ENCODE results near the gene ENKD1.
"Not testable (repeated sequence)": the region's sequence is repeated elsewhere in the genome, so short reads cannot be mapped to it uniquely, and the experiment has no call there.

ENKD1 gene

GRCh38 chr16:67693517-67694285 lies 27.2 kb upstream of the ENKD1 start:
- not testable (repeated sequence) for H3K27me3 Mint-ChIP-seq, H3K9me3 Mint-ChIP-seq, H3K4me1 Mint-ChIP-seq, H3K27ac Mint-ChIP-seq, DNase-seq, H3K4me3 Mint-ChIP-seq, ATAC-seq

DNA sequence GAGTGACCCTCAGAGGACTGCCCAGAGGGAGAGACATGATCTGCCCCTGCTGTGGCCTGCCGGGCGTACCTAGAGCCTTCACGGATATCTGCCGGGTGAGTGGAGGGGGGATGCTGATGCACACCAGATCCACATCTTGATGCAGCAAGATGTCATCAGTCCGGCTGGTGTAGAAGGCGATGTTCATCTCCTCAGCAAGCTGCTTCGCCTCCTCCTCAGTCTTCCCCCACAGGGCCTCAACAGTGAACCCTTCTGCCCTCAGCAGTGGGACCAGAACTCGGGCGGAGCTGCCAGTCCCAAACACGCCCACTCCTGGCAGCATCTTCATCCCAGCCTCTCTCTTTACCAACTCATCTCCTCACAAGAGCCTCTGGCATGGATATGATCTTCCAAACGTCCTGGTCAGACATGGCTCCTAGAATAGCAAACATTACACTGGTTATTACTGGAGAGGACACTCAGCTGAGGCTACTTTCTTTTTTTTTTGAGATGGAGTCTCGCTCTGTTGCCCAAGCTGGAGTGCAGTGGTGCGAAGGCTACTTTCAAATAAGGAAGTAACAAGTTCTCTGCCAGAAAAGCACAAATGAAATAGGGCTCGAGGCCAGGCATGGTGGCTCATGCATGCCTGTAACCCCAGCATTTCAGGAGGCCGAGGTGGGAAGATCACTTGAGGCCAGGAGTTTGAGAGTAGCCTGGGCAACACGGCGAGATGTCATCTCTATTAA lies 19.0 kb upstream of the ENKD1 start:
- ATAC-seq (no peak), DNase-seq (no peak)
- Mint-ChIP-seq H3K9me3 (no peaks in the 10 kb centered on the region), H3K4me1 (no peaks in the 10 kb centered on the region), H3K27ac (peak overlapping the region in 1 of 2 donors; percentile 63), H3K27me3 (no peaks in the 10 kb centered on the region), H3K4me3 (no peak overlapping the region)

GRCh38 chr16:67683767-67684166 lies 17.2 kb upstream of the ENKD1 start:
- DNase-seq, result no peak
- H3K27ac Mint-ChIP-seq, result no peak overlapping the region

DNA sequence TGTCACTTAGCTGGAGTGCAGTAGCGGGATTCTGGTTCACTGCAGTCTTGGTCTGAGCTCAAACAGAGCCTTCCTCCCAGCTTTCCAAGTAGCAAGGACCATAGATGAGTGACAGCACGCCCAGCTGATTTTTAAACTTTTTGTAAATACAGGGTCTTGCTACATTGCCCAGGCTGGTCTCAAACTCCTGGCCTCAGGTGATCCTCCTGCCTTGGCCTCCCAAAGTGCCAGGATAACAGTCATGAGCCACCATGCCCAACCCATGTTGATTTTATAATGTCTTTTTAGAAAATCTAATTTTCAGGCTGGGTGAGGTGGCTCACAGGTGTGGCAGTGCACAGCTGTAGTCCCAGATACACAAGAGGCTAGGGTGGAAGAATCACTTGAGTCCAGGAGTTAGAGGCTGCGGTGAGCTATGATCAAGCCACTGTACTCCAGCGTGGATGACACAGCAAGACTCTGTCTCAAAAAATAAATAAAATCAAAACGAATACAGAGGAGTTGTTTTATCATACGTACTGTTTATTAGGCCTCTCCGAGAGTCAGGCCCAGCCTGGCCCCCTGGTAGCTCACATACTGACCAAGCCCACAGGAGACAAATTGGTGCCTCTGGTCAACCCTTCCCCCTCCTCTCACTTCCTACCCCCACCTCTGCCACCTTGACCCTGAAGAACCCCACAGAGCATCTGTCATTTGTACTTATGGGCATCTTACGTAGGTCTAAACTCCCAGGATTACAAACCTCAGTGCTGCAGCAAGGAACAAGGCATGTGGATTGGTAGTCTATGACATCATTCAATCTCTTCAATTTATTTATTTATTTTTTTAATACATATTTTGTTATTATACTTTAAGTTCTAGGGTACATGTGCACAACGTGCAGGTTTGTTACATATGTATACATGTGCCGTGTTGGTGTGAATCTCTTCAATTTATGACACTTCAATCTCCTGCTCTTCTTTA lies 13.7 kb upstream of the ENKD1 start:
- ATAC-seq, result no peak
- Mint-ChIP-seq H3K27ac (peak overlapping the region in 1 of 2 donors; percentile 21), H3K9me3 (no peaks in the 10 kb centered on the region), H3K4me1 (no peaks in the 10 kb centered on the region), H3K27me3 (no peaks in the 10 kb centered on the region), H3K4me3 (no peak overlapping the region)
- DNase-seq, result no peak

More at GRCh38 chr16:67683767-67684166, 17.2 kb upstream of the ENKD1 start:
- no peaks in the 10 kb centered on the region for H3K27me3 Mint-ChIP-seq
- H3K4me3 Mint-ChIP-seq, result no peak overlapping the region
- ATAC-seq, result no peak
- no peaks in the 10 kb centered on the region for H3K4me1 Mint-ChIP-seq
- no peaks in the 10 kb centered on the region for H3K9me3 Mint-ChIP-seq

DNA sequence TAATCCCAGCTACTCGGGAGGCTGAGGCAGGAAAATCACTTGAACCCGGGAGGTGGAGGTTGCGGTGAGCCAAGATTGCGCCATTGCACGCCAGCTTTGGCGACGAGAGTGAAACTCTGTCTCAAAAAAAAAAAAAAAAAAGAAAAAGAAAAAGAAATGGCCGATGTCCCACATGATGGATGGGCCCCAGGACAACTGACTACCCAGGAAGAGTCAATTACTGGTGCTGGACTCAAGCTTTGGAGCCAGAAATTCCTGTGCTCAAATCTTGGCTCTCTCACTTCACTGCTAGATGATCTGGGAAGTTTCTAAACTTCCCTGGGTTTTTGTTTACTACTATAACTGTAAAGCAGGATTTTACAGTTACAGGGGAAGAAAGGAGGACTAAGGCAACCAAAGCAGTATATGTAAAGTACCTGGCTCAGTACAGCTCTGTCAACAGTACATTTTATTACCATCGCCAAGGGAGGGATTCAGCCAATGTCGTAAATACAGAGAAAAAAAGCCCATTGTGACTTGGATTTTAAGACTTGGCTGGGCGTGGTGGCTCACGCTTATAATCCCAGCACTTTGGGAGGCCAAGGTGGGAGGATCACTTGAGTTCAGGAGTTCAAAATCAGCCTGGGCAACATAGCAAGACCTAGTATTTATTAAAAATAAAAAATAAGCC lies 11.9 kb upstream of the ENKD1 start:
- Mint-ChIP-seq H3K27me3 (no peaks in the 10 kb centered on the region), H3K9me3 (no peaks in the 10 kb centered on the region), H3K4me3 (no peak overlapping the region), H3K27ac (no peak overlapping the region), H3K4me1 (peaks cover 12% of the 10 kb centered on the region)
- ATAC-seq (no peak), DNase-seq (no peak)

DNA sequence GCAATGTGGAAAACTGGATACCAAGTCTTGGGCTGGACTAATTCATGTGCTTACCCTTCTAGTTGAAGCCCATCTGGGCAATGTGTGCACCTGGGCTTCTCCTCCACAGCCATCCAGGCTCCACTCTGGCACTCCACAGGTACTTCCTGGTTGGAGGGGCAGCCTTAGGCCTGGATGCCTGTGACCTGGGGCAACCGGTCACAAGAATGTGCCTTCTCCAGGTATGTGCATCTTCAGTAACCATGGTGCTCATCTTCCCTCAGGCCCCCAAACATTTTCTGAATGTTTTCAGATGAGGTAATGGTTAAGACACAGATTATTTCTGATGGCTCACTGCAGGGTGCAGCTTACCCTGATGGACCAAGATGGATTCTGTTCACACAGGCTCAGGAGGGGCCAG lies 11.2 kb upstream of the ENKD1 start:
- H3K9me3 Mint-ChIP-seq, result no peaks in the 10 kb centered on the region
- ATAC-seq (no peak), DNase-seq (no peak)
- H3K27ac Mint-ChIP-seq, result no peak overlapping the region
- H3K4me3 Mint-ChIP-seq, result no peak overlapping the region
- H3K4me1 Mint-ChIP-seq, result peaks cover 12% of the 10 kb centered on the region
- no peaks in the 10 kb centered on the region for H3K27me3 Mint-ChIP-seq

DNA sequence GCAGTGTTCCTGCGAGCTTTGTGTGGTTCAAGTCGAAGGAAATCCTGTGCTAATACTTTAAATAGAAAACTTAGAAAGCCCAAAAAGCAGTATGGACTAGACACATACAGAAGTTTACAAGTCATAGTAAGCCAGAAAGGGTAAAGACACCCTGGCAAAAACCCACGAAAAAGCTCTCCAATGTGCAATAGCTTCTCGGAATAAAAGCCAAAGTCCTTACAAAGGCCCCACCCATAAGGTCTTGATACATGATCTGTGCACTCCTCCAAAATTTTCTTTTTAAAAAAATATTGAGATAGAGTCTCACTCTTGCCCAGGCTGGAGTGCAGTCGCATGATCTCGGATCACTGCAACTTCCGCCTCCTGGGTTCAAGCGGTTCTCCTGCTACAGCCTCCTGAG lies 10.4 kb upstream of the ENKD1 start:
- no peaks in the 10 kb centered on the region for H3K9me3 Mint-ChIP-seq
- H3K27me3 Mint-ChIP-seq, result no peaks in the 10 kb centered on the region
- ATAC-seq (no peak), DNase-seq (no peak)
- H3K4me1 Mint-ChIP-seq, result peaks cover 12% of the 10 kb centered on the region
- H3K27ac Mint-ChIP-seq, result no peak overlapping the region
- no peak overlapping the region for H3K4me3 Mint-ChIP-seq

DNA sequence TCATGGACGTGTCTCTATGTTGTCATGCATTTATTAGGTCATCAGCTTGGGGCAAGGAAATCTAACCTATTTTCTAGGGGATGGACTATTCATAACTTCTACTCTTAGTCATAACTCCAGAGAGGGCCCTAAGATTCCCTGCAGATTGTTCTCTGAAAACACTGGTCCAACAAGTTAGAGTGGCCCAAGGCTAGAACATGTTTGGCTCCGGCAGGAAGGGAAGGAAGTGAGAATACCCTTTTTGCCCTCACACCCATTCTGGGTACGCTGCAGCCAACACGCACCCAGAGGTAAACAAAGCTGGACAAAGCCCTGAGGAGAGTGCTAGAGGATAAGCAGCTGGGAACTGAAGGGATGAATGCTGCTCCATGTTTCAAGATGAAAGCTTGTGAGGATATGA lies 10.0 kb upstream of the ENKD1 start:
- H3K27ac Mint-ChIP-seq, result no peak overlapping the region
- H3K4me1 Mint-ChIP-seq, result peaks cover 12% of the 10 kb centered on the region
- ATAC-seq, result no peak
- H3K4me3 Mint-ChIP-seq, result no peak overlapping the region
- H3K9me3 Mint-ChIP-seq, result no peaks in the 10 kb centered on the region
- no peaks in the 10 kb centered on the region for H3K27me3 Mint-ChIP-seq
- no peak for DNase-seq

DNA sequence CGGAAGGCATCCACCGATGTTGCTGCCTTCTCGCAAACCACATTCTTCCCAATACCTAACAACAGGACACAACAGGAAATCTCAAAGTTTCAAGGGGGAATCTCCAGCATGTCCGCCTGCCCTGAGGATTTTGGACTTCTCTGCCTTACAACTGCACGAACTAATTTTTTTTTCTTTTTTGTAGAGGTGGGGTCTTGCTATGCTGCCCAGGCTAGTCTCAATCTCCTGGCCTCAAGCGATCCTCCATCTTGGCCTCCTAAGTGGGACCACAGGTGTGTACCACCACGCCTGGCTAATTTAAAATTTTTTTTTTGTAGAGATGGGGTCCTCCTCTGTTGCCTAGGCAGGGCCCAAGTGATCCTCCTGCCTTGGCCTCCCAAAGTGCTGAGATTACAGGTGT lies 9.4 kb upstream of the ENKD1 start:
- no peaks in the 10 kb centered on the region for H3K27me3 Mint-ChIP-seq
- H3K27ac Mint-ChIP-seq, result peak overlapping the region in 1 of 2 donors; percentile 6
- ATAC-seq (no peak), DNase-seq (no peak)
- H3K4me1 Mint-ChIP-seq, result peaks cover 12% of the 10 kb centered on the region
- no peak overlapping the region for H3K4me3 Mint-ChIP-seq
- no peaks in the 10 kb centered on the region for H3K9me3 Mint-ChIP-seq

DNA sequence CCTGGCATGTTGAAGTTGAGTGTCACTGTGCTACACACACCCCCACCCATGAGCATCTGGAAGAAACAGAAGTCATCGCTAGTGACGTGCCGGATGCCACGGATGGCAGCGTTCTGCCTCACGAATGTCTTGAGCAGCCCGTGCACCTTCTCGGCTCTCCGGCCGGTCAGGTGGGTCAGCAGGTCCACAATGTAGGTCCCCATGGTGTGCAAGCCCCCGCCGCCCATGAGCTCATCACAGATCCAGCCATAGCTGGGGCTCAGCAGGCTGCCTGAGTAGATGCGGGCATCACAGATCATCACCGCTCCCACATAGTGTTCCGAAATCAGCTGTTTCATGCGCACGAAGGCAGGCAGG lies 9.0 kb upstream of the ENKD1 start:
- no peak for ATAC-seq

GRCh38 chr16:67674851-67675578 lies 8.5 kb upstream of the ENKD1 start:
- ATAC-seq (peak; percentile 32), DNase-seq (no peak)
- Mint-ChIP-seq H3K4me1 (peaks cover 12% of the 10 kb centered on the region), H3K4me3 (no peak overlapping the region), H3K27me3 (no peaks in the 10 kb centered on the region), H3K27ac (peak overlapping the region in 1 of 2 donors; percentile 71), H3K9me3 (no peaks in the 10 kb centered on the region)

More for the DNA sequence above, 9.0 kb upstream of the ENKD1 start:
- Mint-ChIP-seq H3K27me3 (no peaks in the 10 kb centered on the region), H3K4me1 (peaks cover 12% of the 10 kb centered on the region), H3K4me3 (no peak overlapping the region), H3K9me3 (no peaks in the 10 kb centered on the region), H3K27ac (no peak overlapping the region)
- DNase-seq, result no peak

DNA sequence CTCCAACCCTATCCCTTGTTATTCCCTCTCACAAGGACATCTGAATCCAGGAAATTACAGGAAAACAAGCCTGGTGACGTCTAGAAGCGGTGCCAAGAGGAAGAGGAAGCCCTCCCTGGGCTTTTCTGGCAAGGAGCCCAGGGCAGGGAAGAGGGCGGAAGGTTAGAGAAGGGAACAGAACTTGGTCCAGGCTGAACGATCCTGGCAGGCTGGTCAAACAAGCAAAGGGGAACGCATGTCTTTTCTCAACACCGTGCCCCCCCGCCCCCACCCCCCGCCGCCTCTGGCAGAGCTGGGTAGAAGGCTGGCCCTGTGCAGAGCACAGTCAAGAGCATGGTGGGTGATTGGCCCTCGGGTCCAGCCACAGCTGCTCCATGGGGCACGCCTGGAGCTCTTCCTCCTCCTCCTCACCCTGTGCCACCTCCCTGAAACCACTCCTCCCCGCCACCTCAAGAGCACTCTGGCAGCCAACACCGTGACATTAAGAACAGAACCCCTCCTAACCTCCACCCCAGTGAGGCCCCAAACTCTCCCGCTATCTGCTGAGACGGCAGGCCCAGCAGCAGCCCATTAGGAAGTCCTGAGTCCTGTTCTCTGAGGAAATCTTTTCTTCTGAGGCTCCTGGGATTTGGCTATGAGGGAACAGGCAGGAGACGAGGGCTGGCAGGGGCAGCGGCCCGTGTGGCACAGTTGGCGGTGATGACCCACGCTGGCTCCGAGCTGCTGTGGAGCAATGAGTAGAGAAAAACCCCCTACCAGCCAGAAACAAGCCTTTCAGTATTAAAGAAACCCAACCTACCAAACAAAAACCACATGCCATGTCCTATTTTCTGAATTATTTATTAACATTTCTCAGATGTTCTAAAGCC lies 7.4 kb upstream of the ENKD1 start:
- Mint-ChIP-seq H3K4me1 (peaks cover 12% of the 10 kb centered on the region), H3K27ac (no peak overlapping the region), H3K27me3 (no peaks in the 10 kb centered on the region), H3K9me3 (no peaks in the 10 kb centered on the region), H3K4me3 (no peak overlapping the region)
- DNase-seq (no peak), ATAC-seq (no peak)

DNA sequence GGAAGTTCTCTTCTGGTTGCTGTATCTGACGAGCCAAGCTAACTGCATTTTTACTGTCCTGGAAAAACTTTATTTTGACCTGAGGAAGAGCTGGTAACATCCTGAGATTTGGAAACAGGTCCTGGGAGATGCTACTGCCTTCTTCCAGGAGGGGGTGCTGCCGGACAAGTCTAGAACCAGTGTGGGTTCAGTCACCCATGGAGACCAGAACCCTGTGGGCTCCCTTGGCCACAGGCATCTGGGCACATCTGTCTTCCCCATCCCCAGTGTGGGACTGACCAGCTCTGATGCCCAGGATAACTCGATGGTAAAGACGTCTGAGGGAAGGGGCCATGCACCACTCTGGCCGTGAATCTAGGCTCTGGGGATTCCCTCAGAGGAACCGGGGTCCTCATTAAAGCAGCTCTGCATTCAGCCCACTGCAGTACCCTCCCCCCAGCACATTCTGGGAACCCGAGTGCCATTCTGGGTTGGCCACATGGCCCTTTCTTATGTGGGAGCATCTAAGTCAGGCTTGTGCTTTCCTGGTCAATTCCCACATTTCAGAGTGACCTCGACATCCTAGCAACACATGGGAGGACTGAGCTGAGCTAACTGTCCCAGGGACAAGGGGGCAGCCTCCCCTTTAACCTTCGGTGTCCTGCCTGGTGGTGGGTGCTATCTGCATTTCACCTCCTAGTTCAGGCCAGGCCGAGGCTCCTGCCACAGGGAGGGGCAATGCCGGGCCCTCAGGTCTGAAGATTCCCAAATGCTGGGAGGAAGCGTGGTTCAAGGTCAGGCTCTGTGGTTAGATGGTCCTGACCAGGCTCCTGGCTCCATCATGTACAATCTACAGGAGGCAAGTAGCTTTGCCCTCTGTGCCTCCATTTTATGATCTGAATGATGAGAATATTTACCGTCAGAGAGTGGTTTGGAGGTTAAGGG lies 6.5 kb upstream of the ENKD1 start:
- no peak overlapping the region for H3K4me3 Mint-ChIP-seq
- peaks cover 15% of the 10 kb centered on the region for H3K4me1 Mint-ChIP-seq
- no peak overlapping the region for H3K27ac Mint-ChIP-seq
- no peaks in the 10 kb centered on the region for H3K9me3 Mint-ChIP-seq
- peak; percentile 26 for ATAC-seq
- H3K27me3 Mint-ChIP-seq, result no peaks in the 10 kb centered on the region
- peak; percentile 52 to 60 for DNase-seq

Data from stimulated activated naive CD8-positive, alpha-beta T cell treated with anti-CD3 and anti-CD28 coated beads, Interleukin-15, amount 100 ng/mL, for 72 hours (primary cell).